A549 treated with CpdA at 1 μM for 4 hours (cell line): ENCODE measurements around the gene ADGRB2. TPM values are rescaled to one million over a fixed set of nuclear protein-coding genes. Genes with fewer than 3 reads are reported as not detected.

Experiments used
- total RNA-seq: library from RNA; stranded (reverse); fragments of 200-300 nt; extraction: Qiagen RNA extraction; gene quantifications from 5 replicates; pipeline ENCODE4 v1.2.3, GENCODE V29; 2022; ENCODE audit warnings: low read depth

The ADGRB2 gene, protein sequence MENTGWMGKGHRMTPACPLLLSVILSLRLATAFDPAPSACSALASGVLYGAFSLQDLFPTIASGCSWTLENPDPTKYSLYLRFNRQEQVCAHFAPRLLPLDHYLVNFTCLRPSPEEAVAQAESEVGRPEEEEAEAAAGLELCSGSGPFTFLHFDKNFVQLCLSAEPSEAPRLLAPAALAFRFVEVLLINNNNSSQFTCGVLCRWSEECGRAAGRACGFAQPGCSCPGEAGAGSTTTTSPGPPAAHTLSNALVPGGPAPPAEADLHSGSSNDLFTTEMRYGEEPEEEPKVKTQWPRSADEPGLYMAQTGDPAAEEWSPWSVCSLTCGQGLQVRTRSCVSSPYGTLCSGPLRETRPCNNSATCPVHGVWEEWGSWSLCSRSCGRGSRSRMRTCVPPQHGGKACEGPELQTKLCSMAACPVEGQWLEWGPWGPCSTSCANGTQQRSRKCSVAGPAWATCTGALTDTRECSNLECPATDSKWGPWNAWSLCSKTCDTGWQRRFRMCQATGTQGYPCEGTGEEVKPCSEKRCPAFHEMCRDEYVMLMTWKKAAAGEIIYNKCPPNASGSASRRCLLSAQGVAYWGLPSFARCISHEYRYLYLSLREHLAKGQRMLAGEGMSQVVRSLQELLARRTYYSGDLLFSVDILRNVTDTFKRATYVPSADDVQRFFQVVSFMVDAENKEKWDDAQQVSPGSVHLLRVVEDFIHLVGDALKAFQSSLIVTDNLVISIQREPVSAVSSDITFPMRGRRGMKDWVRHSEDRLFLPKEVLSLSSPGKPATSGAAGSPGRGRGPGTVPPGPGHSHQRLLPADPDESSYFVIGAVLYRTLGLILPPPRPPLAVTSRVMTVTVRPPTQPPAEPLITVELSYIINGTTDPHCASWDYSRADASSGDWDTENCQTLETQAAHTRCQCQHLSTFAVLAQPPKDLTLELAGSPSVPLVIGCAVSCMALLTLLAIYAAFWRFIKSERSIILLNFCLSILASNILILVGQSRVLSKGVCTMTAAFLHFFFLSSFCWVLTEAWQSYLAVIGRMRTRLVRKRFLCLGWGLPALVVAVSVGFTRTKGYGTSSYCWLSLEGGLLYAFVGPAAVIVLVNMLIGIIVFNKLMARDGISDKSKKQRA (N-terminal part only)
- 5.8 to 7.5 TPM (median 7.1 TPM) in 5 replicates for total RNA-seq

GRCh38 chr1:31764312-31765040 is at the start of gene ADGRB2:
Gene ADGRB2, minus strand, starts transcription at chr1:31764340. Its CDS starts 7,119 bp downstream, at chr1:31757221.

GRCh38 chr1:31703431-31704270 is 60.5 kb downstream of the ADGRB2 start, which contains the start of gene COL16A1:
Gene COL16A1, minus strand, starts transcription at chr1:31704017. Its CDS starts 1,824 bp downstream, at chr1:31702193.

Other genes with a start within 250 kb of the ADGRB2 start
- 0.50 to 0.97 TPM (median 0.71 TPM) in 5 replicates for gene TINAGL1, start 187.8 kb downstream of the ADGRB2 start, total RNA-seq
- gene HCRTR1, start 146.7 kb downstream of the ADGRB2 start, total RNA-seq = 0.07 to 0.08 TPM in 2 of 5 replicates, not detected in the others
- 41.1 to 50.3 TPM (median 47.8 TPM) in 5 replicates for gene PEF1, start 119.5 kb downstream of the ADGRB2 start, total RNA-seq
- gene COL16A1, start 60.3 kb downstream of the ADGRB2 start, total RNA-seq = 5.2 to 6.2 TPM (median 5.4 TPM) in 5 replicates
- gene SPOCD1, start 51.7 kb upstream of the ADGRB2 start, total RNA-seq = 3.5 to 6.9 TPM (median 5.1 TPM) in 5 replicates
- gene PTP4A2, start 174.0 kb upstream of the ADGRB2 start, total RNA-seq = 190 to 235 TPM (median 209 TPM) in 5 replicates
- 120 to 145 TPM (median 131 TPM) in 5 replicates for gene KHDRBS1, start 249.5 kb upstream of the ADGRB2 start, total RNA-seq